Brain pericyte (primary cell): ENCODE data around the gene TRIP12.
"Not testable (repeated sequence)": the region's sequence is repeated elsewhere in the genome, so short reads cannot be mapped to it uniquely, and the experiment has no call there.

Source experiments
- DNase-seq: peaks from one replicate; pipeline ENCODE4 v3.0.0-alpha.2; 2012; ENCODE audit warnings: low read depth, low spot score

TRIP12 gene

DNA sequence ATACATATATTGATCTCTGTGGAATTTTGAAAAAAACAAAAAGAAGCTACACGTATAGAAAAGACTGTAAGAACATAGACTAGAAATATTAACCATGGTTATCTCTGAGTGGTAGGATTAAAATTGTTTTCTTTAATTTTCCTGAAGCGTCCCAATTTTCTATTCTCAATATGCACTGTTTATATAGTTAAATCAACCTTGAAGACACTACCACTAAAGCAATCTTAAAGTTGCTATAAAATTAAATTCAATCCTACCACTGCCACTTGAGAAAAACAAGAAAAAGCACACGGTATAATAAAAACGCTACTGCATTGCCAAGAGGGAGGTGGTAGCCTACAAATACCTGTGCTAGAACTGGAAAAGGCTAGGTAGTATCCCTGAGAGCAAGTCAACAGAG lies 47.2 kb downstream of the TRIP12 start:
- no peak for DNase-seq

DNA sequence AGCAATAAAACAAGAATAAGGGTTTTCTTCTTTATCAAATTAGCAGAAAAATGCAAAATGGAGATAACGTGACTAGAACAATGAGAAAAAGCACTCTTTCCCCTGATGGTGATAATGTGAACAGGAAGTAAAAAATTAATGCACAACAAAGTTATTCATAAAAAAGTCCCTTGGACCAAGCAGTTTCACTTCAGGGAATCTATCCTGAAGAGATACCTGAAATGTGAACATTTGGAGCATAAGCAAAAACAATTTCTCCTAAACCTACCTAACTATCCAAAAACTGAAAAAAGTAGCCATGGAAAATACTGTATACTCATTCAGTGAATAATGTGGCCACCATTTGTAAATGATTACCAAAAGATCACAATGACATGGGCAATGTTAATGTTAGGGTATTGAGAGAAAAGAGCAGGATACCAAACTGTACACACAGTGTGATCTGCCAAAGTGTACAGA lies 48.7 kb downstream of the TRIP12 start:
- DNase-seq = no peak

DNA sequence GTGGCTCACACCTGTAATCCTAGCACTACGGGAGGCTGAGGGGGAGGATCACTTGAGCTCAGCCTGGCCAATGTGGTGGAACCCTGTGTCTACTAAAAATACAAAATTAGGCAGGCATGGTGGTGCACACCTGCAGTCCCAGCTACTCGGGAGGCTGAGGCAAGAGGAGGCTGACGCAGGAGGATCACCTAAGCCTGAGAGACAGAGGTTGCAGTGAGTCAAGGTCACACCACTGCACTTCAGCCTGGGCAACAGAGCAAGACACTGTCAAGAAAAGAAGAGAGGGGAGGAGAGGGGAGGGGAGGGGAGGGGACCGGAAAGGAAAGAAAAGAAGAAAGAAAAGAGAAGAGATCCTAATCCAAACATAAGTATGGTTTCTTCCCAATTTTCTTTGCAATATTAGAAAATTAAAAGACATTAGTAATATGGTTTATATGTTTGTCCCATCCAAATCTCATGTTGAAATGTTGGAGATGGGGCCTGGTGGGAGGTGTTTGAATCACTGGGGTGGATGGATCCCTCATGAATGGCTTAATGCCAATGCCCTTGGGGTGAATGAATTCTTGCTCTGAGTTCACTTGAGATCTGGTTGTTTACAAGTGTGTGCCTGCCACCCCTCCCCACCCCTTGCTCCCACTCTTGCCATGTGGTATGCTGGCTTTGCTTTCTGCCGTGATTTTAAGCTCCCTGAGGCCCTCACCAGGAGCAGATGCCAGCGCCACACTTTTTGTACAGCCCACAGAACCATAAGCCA lies 50.7 kb downstream of the TRIP12 start:
- no peak for DNase-seq

DNA sequence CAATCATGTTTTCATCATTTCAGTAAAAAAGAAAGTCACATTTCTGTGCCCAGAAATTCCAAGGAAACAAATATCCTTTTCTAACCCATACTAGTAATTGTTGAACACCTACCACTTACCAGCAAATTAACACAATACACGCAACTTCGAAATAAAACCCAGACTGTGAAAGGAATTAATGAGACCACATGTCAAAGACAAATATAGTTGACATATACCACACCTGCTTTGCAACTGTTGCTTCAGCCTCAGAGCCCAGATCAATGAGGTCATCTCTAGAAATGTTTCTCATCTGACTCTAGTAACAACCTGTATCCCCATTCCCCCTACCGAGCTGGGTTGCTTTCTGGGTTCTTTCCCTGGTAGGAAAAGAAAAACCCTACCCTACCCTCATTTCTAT lies 52.6 kb downstream of the TRIP12 start:
- no peak for DNase-seq

DNA sequence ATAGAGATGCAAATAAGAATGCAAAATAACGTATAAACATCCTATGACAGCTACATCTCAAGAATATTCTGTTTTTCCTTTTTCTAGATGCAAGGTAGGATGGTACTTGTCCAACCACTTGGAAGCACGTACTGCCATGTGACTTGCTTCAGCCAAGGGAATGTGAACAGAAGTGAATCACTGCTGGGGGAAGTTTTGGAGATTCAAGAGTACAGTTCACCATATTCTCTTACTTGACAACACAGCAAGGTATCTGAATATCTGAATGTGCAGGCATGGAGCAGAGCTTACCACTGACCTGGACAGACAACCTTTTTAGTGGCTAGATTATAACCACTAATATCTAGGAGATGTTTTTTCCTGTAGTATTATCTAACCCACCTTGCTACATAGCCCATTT lies 53.0 kb downstream of the TRIP12 start:
- DNase-seq = no peak

DNA sequence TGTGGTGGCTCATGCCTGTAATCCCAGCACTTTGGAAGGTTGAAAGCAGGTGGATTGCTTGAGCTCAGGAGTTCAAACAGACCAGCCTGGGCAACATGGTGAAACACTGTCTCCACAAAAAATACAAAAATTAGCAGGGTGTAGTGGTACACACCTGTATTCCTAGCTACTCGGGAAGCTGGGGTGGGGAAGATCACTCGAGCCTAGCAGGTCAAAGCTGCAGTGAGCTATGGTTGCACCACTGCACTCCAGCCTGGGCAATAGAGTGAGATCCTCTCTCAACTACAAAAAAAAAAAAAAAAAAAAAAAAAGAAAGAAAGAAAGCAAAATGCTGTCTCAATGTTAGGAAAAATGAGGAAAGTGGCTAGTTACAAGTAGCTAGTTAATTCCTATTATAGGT lies 56.8 kb downstream of the TRIP12 start:
- DNase-seq = no peak

DNA sequence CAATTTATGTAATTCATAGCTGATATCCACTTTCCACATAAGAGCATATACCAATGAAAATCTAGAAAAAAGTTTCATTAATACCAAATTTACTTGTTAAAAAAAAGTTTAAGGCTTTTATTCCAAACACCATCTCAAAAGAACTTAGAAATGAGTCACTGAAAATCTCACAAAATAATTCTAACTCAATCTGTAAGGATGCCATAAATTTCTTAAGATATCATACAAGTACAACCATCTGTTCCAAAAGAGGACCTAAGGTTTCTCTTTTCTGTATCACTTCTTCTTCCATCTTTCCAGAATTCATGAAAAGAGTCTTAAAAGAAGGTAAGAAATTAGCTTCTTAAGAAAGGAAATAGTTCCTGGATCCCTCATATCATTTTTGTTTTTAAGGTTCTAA lies 60.4 kb downstream of the TRIP12 start:
- DNase-seq = no peak

DNA sequence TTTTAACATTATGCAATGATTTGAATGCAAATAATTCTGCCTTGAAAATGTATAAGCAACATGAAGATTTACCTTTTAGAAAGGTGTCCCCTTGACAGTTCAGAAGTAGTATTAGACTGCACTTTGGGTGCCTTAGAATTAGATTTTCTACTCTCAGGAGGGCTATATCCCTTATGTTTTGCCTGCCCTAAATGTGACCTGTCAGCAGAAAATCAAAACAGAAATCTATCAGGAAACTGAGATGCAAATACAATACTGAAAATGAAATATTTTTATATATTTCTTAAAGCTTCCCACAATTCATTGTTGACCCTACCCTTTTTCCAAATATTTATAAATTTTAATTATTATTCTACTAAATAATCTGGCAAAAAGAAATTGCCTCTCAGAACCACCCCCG lies 61.5 kb downstream of the TRIP12 start:
- DNase-seq = no peak

DNA sequence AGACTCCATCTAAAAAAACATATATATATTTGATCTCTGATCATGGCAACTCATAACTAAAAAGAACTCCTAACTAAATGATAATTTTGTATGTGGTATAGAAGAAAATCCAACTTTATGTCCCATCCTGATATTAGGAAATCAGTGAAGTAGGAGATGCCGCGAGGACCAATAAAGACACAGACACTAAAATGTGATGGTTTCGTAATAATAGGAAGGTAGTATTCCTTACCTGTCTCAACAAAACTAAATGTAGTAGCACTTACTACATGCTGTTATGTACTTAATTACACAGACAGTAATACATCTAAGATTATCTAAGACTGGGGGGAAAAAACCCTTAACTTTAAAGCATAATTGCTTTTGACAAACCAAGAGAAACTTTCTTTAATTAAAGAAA lies 63.5 kb downstream of the TRIP12 start:
- no peak for DNase-seq

DNA sequence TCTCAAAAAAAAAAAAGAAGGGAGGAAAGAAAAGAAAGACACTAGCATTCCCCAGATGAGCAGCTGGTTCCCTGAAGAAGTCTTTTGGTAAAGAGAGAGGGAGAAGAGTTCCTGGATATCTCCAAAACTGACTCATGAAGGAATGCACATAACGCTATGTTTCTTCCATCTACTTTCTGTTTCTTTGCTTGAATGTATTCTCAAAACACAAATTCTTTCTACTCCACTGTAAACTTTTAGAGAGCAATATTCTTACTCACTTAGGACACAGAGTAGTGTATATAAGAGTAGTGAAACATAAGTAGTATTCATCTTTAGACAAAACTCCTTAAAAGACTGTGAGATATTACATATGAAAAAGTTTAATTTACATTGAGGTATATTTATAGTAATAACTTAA lies 64.2 kb downstream of the TRIP12 start:
- no peak for DNase-seq

DNA sequence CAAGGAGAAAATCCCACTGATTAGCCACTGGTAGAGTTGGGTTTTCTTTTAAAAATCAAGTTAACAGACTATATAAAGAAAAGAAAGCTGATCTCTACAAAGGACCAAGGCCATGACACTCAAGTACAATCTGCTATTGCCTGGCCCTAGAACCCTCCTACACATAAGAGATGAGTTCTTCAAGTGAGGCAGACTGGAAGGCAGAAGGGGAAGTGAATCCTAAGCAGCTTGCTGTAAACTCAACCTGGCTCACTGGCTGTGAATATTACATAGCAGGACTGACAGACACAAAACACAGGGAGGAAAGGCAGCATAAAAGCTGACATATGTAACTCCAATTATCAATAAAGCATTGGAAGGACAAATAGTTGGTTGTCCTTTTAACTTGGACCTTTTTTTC lies 65.4 kb downstream of the TRIP12 start:
- no peak for DNase-seq

DNA sequence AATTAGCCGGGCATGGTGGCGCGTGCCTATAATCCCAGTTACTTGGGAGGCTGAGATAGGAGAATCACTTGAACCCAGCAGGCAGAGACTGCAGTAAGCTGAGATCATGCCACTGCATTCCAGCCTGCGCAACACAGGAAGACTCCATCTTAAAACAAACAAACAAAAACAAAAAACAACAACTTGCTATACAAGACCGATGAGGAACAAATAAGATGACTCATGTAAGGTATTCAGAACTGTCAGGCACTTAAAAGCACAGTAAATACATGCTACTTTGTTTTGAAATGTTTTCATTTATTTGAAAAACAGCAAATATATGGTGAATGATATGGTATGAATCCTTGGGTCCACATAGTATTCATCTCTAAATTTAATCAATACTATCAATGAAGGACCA lies 66.7 kb downstream of the TRIP12 start:
- DNase-seq = no peak

DNA sequence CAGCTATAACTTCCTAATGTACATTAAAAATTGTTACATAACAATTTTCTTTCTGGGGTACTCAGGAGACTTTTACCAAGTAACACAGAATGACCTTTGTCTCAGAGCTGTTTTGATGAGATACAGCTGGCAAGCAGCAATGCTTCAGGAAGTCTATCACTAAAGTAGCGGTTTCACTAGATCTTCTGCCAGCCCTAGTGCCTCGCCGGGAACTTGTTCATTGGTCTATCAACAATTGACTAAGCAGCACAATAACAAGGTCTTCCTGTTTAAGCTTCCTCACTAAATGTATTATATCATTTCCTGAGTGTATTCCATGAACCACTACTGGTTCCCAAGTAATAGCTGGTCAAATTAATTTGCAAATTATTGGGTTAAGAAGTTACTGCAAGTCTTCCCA lies 69.2 kb downstream of the TRIP12 start:
- DNase-seq = no peak

DNA sequence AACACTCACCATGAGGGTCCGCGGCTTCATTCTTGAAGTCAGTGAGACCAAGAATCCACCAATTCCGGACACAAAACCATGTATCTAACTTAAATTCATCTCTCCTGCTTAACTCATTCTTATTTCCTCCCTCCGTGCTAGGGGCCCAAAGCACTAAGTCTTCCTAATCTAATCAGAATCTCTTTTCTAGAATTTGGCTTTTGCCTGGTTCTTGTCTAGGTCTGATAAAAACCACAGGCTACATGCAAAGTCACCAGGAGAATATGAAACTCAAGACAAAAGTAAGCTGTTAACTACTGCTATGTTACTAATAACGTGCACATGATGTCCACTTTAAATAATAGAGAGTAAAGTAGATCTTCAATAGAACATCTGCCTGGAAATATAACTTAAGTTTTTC lies 69.9 kb downstream of the TRIP12 start:
- DNase-seq = no peak

DNA sequence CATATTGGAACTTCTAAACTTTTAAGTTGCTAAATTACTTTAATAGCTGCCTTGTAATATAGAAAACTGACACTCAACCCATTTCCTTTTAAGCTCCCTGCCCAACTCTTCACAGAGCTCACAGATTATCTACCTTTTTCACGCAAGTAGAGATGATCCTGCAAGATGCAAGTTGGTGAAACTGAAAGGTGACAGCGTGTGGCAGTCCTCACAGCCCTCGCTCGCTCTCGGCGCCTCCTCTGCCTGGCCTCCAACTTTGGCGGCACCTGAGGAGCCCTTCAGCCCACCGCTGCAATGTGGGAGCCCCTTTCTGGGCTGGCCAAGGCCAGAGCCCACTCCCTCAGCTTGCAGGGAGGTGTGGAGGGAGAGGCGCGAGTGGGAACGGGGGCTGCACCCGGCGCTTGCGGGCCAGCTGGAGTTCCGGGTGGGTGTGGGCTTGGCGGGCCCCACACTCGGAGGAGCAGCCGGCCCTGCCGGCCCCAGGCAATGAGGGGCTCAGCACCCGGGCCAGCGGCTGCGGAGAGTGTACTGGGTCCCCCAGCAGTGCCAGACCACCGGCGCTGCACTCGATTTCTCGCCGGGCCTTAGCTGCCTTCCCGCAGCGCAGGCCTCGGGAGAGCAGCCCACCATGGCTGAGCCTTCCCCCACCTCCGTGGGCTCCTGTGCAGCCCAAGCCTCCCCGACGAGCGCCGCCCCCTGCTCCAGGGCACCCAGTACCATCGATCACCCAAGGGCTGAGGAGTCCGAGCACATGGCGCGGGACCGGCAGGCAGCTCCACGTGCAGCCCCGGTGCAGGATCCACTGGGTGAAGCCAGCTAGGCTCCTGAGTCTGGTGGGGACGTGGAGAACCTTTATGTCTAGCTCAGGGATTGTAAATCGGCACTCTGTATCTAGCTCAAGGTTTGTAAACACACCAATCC lies 71.2 kb downstream of the TRIP12 start:
- DNase-seq = not testable (repeated sequence)

DNA sequence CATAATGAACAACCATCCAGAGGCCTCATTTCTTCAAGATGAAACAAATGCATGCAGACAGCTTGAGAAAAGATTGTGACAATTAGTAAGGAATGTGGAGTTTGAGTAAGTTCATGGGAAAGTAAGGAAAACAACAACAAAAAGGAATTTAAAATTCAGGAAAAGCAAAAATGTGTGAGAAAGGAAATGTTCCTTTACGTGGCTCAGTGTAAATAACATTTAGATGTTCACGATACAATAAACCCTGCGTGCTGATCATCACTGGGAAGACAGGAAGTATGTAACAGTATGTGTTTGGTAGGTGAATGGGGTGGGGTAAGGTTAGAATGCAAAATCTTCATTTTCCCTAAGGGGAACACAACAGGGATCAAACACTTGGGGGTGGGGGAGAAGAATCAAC lies 72.7 kb downstream of the TRIP12 start:
- DNase-seq = no peak

DNA sequence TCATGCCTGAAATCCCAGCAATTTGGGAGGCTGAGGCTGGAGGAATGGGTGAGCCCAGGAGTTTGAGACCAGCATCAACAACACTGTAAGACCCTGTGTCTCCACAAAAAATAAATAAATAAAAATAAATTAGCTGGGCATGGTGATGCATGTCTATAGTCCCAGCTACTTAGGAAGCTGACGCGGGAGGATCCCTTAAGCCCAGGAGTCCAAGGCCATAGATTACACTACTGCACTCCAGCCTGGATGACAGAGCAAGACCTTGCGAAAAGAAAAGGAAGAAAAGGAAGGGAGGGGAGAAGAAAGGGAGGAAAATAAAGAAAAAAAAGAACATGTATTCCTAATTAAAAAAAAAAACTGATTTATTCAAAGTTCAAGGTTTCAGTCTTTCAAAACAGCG lies 78.2 kb downstream of the TRIP12 start:
- no peak for DNase-seq

DNA sequence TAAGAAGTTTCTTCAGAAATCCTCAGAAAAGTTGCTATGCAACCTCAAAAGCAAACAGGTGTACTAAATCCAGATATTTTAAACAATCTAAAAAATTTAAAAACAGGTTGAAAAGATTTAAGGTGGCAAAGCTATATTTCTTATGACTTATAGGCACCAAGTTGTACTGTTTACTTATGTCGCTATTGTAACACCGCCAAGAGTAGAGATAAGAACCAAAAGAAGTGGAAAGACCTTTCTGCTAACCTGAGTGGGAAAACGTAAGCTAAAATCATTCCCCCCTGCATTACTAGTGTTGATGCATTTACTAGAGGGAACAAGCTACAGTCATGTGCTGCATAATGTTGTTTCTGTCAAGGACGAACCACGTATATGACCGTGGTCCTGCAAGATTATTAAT lies 83.1 kb downstream of the TRIP12 start:
- DNase-seq = no peak

DNA sequence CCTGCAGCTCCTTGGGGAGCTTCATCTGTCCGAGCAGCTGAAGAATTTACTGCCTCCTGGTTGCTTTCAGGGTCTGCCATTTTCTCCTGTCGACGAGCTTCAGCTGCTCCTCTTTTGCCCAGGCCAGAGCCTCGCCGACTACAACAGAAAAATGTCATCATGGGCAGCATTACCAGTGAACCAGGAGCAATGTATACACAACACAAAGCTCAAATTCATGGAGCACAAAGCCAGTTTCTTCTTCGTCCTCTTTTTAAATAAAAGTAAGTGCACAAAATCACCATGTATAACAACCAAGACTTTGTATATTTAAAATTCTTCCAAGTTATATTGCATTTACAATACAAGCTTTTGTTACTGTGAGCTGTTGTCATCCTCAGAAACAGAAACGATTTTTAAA lies 85.0 kb downstream of the TRIP12 start:
- no peak for DNase-seq

DNA sequence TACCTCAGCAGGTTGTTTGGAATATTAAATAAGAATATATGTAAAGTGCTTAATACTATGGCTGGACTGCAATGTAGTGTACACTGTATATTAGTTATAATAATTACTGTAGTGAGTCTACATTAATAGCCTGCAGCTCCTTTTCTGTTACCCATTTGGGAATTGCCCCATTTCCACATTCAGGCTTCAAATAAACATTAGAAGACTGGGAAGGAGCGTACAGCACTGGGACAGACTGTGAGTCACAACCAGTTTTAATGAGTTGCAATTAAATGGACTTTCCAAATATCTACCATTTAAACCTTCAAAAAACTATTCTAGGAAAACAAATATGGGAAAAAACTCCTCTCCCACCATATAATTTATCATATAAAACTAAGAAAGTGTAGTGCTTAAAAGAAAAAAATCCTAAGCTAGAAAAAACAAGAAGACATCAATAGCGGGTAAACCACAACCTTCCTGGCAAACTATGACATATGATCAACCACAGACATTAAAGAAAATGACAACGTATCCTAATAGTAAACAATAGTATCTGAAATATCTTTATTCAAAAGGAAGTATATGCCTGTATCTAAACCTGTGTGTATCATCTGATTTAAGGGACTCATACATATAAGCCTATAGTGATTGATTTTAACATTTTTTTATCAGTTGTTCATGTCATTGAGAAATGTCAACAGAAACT lies 86.1 kb downstream of the TRIP12 start:
- no peak for DNase-seq

DNA sequence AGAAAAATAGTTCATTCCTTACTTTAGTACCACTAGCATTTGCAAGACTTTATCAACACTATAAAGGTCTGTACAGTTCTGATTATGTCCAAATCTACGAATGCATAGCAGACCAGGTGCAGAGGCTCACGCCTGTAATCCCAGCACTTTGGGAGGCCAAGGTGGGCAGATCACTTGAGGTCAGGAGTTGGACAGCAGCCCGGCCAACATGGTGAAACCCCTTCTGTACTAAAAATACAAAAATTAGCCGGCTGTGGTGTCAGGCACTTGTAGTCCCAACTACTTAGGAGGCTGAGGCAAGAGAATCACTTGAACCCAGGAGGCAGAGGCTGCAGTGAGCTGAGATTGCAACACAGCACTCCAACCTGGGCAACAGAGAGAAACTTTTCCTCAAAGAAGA lies 87.4 kb downstream of the TRIP12 start:
- DNase-seq = not testable (repeated sequence)

DNA sequence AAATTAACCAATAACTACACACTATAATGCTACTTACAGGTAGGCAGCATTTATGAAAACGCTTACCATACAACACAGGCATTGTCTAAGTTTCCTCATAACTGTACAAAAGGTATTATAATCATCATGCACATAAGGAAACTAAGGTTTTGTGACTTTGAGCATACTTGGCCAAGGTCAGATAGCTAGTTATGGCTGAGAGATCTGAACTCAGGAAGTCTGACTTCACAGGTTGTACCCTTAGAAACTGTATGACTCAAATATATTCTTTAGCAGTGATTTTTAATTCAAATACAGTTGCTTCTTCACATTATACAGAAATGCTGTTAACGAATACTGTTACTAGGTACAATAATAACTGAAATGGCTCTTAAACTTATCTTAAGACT lies 89.3 kb downstream of the TRIP12 start:
- no peak for DNase-seq
